GM19467 (cell line): Measurements from ENCODE around the gene GLYATL2.

Source experiments
- ATAC-seq: cut with Tn5 transposase; IDR thresholded peaks from one replicate; pipeline ENCODE4 v1.9.1; 2021; ENCODE audit warnings: mild to moderate bottlenecking, moderate library complexity; ENCODE audit not compliant: unreplicated experiment

GLYATL2 gene, protein sequence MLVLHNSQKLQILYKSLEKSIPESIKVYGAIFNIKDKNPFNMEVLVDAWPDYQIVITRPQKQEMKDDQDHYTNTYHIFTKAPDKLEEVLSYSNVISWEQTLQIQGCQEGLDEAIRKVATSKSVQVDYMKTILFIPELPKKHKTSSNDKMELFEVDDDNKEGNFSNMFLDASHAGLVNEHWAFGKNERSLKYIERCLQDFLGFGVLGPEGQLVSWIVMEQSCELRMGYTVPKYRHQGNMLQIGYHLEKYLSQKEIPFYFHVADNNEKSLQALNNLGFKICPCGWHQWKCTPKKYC

DNA sequence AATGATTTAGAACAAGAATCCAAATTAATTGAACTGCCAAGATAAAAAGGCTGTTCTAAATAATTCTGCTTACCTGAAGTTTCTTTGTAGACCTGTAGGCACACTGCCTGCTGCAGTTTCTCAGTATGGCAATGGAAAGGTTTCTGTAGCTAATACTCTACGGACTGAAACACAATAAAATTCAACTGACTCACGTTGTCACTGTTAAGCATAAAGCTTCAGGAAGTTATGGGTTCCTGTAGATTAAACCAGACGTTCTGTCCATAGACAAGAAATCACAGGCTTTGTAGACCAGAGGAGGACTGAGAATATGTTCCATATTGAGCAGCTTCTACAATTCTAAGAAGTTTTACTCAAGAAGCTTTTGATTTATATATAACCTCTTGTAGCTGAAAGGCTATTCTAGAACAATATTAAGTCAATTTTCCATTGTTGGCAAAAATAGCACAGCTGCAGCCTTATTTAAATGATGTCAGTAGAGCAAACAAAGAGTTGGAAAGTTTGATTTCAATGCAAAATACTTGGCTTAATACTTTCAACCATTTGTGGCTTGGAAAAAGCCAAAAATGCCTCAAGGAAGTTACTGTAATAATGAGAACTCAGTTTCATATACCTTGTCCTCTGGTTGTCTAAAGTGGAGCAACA lies at the start of gene GLYATL2:
GLYATL2 (minus strand) TSS at position 344 of the 645 bp plus-strand sequence. CDS start 5,092 bp downstream, outside the sequence.
- no peak for ATAC-seq

DNA sequence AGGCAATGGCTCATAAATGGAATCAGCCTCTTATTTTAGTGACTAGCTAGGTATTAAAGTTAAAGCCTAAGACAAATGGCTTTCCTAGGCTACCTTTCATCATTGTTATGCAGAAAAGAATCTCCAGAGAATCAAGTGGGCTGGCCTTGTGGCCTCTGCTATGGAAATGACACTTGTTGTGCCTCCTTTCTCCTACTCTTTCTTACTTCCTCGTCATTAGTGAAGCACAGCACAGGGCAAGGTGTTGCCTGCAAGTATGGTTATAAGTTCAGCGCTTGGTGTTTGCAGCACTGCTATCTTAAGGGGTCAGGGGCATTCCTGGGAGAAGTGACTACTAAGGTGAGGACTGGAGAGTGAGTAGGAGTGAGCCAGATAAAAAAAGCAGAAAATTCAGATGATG lies 49.4 kb upstream of the GLYATL2 start:
- no peak for ATAC-seq

DNA sequence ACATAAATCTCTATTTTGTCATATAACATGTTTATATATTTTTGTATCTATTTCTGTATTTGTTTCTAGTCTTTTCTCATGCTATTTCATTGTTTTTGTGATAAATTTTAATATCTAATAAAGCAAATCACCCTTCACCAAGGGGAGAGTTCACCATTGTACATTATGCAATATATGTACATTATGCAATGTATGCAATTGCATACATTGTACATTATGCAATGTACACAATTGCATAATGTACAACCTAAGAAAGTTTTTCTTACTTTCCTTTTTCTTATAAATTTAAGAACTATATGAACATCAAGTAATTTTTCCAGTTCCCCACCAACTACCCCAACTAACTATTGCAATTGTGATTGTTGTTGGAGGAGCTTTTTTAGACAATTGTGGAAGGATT lies 44.1 kb upstream of the GLYATL2 start:
- no peak for ATAC-seq

DNA sequence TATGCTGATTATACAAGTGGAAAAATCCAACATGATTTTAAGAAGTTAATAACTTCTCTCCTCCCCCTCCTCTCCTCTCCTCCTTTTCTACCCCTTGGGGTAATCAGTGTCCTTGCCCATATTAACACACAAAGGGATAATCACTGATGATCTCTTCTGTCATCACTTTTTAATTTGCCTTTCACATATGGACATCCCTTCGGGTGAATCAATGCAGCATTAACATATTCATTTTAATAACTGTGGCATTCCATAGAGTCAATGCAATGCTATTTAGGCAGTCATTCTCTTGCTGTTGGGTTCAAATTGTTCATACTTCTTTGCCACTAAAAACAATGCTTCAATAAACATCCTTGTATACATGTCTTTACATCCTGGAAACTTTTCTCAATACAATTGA lies 42.9 kb upstream of the GLYATL2 start:
- ATAC-seq, result no peak

DNA sequence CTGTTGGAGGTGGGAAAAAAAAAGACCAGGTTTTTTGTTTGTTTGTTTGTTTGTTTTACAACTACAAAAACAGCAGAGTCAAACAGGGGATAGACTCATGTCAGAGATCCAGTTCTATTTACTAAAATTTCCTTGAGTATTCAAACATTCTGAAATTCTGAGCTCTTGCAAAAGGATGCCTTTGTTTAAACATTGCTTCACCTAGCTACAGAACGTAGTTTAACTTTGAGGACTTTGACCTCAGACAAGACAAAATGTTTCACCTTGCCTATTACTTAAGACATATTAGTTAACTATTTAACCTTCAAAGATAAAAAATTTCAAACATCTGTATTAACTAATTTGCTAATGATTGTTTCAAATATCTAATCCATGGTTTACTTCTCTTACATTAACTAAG lies 36.1 kb upstream of the GLYATL2 start:
- no peak for ATAC-seq

DNA sequence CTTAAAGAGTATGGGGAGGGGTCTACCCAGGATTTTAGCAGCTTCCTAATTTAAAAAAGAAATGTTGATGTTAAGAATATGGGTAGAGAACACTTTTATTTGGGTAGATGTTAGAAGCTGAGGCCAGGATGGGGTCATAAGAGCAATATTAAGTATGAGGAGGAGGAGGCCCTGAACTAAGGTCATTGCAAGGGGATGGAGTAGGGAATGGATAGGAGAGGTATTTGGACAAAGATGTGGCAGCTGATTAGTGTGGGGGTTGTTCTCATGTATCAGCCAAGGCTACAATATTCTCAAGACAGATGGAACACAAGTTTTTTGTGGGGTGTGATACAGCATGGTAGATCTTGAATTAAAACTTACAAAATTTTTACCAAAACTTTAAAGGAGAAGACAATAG lies 35.7 kb upstream of the GLYATL2 start:
- ATAC-seq, result no peak

DNA sequence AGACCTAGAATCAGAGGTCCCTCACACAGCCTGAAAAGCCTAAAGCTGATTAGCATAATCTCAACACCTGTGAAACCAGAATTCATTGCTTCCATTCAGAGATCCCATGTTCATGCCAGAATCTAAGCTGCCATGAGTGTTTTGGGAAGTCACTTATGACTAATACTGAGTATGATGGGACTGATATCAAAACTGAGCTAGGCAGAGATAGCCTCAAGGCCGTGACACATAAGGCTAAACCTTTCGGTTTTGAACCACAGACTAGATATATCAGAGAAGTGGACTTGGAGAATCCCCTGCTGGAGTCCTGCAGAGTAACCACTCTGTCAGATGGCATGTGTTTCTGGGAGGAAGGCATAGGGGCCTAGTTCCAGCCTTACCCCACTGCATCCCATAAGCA lies 23.1 kb upstream of the GLYATL2 start:
- no peak for ATAC-seq

DNA sequence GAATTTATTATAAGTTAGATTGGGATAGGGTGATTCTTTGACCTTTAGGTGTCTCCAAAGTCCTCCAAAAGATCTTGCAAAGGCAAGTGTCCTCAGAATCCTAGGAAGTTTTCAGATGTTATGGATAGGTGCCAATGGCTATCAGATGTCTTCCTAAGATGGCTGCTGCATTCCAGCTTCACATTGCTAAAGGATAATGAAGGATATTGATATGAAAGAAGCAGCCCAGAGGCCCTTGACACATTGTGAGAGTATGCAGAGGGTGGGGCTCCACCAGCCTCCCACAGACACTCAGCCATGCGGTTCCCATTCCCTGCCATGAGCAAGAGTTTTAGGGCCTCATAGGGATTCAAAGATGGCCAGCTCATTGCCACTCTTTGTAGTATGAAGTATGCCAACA lies 22.3 kb upstream of the GLYATL2 start:
- no peak for ATAC-seq

DNA sequence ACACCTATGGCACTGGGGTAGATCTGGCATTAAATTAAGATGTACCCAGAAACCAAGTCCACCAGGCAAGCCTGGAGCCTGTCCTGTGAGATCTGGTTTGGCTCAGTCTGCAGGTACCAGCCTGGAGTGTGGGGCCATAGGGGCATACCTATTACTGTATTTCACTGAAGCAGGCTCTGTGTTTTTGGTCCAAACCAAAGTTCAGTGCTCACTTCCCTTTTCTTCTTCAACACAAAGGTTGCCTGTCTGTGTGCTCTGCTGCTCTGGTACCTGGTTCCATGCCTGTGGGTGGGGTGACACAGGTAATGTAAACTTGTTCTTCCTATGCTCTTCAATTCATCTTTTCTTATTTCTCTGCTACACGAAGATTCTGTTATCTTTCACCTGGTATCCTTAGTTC lies 19.8 kb upstream of the GLYATL2 start:
- ATAC-seq, result no peak

DNA sequence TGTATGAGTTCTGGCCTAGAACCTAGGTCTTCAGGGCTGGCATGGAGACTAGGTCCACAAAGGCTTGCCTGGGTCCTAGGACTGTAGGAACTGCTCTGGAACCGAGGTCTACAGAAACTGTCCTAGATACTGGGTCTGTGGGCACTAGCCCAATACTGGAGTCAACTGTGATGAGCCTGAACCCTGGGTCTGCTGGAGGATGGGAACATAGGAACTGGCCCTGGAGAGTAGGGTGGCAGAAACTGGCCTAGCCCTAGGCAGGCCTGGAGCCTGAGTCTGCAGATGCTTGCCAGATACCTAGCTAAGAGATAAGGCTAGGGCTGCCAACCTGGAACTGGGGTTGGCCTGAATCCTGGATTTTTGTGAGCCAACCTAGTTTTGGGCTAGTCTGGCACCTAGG lies 19.2 kb upstream of the GLYATL2 start:
- no peak for ATAC-seq

DNA sequence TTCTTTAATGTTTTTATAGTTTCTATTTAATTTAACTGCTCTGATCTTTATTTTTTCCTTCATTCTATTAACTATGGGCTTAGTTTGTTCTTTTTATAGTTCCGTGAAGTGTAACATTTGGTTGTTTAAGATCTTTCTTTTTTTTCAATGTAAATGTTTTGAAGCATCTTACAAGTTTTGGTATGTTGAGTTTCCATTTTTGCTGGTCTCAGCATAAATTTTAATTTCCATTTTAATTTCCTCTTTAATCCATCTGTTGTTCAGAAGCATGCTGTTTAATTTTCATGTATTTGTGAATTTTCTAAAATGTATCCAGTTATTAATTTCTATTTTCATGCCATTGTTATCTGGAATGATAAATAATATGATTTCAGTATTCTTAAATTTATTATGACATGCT lies 17.0 kb upstream of the GLYATL2 start:
- no peak for ATAC-seq

DNA sequence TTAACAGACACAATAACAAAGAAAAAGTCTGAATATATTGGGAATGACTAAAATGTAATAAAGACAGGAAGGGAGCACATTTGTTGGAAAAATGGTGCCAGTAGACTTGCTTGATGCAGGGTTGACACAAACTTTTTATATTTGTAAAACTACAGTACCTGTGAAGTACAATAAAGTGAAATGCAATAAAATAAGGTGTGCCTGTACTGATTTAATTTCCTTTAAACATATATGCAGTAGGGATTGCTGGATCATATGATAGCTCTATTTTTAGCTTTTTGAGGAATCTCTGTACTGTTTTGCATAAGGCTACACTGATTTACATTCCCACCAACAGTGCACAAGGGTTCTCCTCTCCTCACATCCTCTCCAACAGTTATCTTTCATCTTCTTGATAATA lies 12.3 kb upstream of the GLYATL2 start:
- no peak for ATAC-seq

DNA sequence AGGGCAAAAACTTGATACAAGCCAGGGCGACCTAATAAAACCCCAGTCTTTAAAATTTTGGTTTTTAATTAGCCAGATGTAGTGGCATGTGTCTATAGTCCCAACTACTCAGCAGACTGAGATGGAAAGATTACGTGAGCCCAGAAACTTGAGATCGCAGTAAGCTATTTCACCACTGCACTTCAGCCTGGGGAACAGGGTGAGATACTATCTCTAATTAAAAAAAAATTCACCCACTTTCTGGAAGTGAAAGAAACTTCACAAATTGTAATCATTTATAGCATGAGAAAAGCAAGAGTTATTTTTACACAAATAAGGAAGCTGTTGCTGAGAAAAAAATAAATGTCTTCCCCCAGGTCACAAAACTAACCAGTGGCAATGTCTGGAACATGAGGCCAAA lies 882 bp upstream of the GLYATL2 start:
- ATAC-seq, result no peak

DNA sequence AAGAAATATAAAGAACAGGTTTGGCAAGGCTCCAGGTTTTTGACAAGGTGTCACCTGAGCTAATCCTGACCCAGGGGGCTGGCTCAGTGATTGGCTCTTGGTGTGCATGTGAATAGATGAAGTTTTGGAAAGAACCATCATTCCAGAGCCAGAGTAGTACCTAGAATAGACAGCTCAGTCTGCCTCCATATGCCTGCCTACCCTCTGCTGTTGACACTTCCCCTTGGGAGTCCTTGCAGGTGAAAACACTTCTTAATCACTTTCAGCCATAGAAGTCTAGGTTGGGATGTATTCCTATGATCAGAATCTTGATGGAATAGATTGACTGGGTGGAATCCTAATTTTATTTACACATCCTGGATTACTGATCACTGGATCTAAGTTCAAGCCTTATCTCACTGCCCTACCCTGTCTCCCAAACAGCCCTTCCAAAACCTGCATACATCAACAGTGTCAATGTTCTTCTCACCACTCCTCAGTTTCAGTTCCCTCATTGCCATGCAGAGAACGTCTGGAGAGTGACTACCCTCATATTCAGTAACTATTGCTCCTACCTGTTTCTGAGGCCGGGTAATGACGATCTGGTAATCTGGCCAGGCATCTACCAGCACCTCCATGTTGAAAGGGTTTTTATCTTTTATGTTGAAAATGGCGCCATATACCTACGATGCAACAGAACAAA lies 6.7 kb downstream of the GLYATL2 start:
- no peak for ATAC-seq

DNA sequence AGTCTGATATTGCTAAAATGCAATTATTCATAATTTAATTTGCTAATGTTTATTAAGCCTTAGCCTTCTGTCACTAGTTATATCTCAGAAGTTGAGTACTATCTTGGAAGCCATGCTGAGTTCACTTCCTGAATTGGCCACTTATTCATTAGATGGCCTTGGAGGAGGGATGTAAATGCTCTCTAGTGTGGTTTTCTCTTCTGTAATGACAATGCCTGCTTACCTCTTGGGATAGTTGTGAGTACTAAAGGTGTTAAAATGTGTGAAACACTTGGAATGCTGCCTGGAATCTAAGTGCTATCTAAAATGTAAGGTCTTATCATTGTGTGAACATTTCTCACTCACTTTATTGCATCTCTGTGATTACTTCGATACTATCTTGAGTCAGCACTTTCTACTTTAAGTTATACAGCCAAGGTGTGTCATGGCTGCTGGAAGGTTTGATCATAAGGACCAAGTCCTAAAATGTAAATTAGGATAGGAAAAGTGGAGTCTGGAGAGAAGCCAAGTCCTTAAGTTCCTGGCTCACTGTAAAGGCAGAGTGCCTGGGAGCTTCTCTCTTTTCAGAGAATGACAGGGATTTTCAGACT lies 12.4 kb downstream of the GLYATL2 start:
- no peak for ATAC-seq

DNA sequence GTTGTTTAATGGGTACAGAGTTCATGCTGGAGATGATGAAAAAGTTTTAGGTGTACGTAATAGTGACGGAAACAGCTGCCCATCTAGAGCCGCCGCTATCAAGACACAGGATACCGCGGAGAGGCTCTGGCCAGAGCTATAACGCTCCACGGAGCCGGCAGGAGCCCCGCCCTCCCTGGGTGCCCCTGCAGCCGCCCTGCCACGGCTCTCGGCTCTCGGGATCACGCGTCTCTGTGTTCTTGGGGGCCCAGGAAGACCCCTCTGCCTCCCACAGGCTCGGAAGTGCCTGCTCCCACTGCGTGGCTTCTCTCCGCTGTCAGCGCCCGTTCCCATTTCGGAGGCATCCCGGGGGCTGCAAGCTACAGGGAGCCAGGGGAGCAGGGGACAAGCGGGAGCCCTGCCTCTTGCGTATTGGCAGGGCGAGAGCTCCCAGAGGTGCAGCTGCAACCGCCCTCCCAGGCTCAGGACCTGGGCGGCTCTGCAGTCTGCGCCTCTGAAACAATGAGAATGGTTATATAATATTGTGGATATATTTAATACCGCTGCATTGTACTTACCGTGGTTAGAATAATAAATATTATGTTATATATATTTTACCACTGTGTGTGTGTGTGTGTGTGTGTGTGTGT lies 13.7 kb downstream of the GLYATL2 start:
- ATAC-seq, result no peak

DNA sequence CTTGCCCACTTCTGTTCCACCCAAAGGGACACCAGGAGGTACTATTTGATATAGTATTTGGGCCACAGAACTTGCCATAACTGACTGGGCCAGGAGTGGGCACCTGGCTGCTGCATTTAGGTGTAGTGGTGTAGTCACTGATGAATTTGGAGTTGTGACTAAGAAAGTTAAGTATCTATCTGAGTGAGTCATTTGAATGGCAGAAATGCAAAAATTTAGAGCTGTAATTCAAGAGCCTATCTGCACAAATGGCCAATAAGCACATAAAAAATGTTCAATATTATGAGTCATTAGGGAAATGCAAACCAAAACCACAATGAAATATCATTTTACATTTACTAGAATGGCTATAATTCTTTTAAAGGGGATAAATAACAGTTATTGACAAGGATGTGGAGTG lies 14.7 kb downstream of the GLYATL2 start:
- ATAC-seq, result no peak

DNA sequence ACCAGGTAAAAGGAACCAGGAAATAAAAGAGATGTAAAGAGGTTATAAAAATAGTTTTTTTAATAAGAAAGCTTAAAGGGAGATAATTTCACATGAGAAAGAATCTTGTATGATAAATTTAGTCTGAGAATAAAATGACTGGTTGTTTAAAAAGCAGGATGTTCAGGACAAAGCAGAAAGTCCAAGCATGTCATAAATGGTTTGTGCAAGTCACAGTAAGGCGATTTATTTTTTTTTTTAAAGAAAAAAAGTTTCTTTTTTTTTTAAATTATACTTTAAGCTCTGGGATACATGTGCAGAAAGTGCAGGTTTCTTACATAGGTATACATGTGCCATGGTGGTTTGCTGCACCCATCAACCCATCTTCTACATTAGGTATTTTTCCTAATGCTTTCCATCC lies 30.8 kb downstream of the GLYATL2 start:
- ATAC-seq, result no peak

DNA sequence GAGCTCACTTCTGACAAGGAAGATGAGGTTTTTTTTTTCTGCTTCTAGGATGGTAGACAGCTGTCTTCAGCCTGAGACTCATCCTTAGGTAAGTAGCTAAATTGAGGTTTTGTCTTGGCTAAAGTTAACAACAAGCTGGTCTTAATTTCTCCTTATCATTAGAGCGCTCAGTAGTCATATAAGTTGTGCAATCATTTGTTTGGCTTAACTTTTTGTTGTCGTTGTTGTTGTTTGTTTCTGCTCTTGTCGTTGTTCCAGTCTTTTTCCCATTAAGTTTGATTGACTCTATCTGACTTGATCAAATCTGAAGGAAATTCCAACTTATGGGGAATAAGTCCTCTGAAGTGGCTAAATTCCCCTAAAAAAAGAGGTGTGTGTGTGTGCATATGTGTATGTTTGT lies 33.0 kb downstream of the GLYATL2 start:
- ATAC-seq, result no peak

DNA sequence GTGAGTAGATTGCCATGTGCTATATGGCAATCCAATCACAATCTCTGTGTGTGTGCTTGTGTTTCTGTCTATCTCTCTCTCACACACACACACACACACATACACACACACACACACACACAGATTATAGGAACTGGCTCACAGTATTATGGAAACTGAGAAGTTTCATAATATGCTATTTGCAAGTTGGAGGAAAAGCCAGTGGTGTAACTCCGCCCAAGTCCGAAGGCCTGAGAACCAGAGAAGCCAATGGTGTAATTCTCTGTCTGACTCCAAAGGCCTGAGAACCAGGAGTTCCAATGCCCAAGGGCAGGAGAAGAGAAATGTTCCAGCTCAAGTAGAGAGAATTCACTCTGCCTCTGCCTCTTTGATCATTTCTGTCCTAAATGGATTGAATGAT lies 37.2 kb downstream of the GLYATL2 start:
- no peak for ATAC-seq

DNA sequence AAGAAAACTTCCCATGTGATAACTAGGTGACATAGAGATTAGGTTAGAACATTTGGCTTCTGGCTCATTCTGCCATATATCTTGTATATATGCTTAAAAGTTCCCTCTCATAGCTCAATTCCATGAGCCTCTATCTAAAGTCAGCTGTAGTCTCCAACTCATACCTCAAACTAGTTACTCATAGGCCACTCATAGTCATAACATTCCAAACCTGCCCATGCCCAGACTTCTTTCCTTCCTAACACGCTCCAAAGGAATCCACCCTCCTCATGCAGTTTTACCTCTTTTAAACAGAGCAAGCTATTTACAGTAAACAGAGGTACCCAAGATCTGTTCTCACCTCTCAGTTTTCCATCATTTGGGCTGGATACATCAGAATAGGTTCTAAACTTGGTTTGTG lies 39.4 kb downstream of the GLYATL2 start:
- ATAC-seq, result no peak
